GM23248 (cell line): ENCODE measurements around the gene FURIN. TPM values are rescaled to one million over a fixed set of nuclear protein-coding genes. Genes with fewer than 3 reads are reported as not detected.

ENCODE experiments used
- DNase-seq: peaks from one replicate; pipeline ENCODE4 v3.0.0-alpha.2; 2015
- H2AFZ ChIP-seq: fragments of 200-600 bp; sonication (generic); 2 replicates; pipeline ENCODE4 v1.6.1; 2016; ENCODE audit warnings: antibody characterized with exemption
- H3F3A ChIP-seq: fragments of 200-600 bp; sonication (generic); 2 replicates; pipeline ENCODE4 v1.6.1; 2016; ENCODE audit warnings: mild to moderate bottlenecking, antibody characterized with exemption, mixed run types; ENCODE audit not compliant: insufficient read depth
- H3K27ac ChIP-seq: fragments of 200-600 bp; sonication (generic); 2 replicates; pipeline ENCODE4 v1.5.1; 2016; ENCODE audit warnings: mild to moderate bottlenecking
- H3K27me3 ChIP-seq: fragments of 200-600 bp; sonication (generic); replicated peaks from 2 replicates; pipeline ENCODE4 v1.6.1; 2016; ENCODE audit warnings: mild to moderate bottlenecking; ENCODE audit not compliant: insufficient read depth
- H3K36me3 ChIP-seq: fragments of 200-600 bp; sonication (generic); 2 replicates; pipeline ENCODE4 v1.6.1; 2016; ENCODE audit warnings: low read depth, mild to moderate bottlenecking
- H3K4me1 ChIP-seq: fragments of 200-600 bp; sonication (generic); 2 replicates; pipeline ENCODE4 v1.6.1; 2016; ENCODE audit warnings: mild to moderate bottlenecking; ENCODE audit not compliant: insufficient read depth
- H3K4me2 ChIP-seq: fragments of 200-600 bp; sonication (generic); one replicate; pipeline ENCODE4 v1.6.1; 2016; ENCODE audit warnings: mild to moderate bottlenecking; ENCODE audit not compliant: unreplicated experiment
- H3K4me3 ChIP-seq: fragments of 200-600 bp; sonication (generic); 2 replicates; pipeline ENCODE4 v1.5.1; 2016; ENCODE audit warnings: mild to moderate bottlenecking
- H3K79me2 ChIP-seq: fragments of 200-600 bp; sonication (generic); 2 replicates; pipeline ENCODE4 v1.6.1; 2016; ENCODE audit warnings: mild to moderate bottlenecking; ENCODE audit not compliant: insufficient read depth
- H3K9ac ChIP-seq: fragments of 200-600 bp; sonication (generic); 2 replicates; pipeline ENCODE4 v1.6.1; 2016; ENCODE audit warnings: mild to moderate bottlenecking
- H3K9me2 ChIP-seq: fragments of 200-600 bp; sonication (generic); 2 replicates; pipeline ENCODE4 v1.6.1; 2016; ENCODE audit warnings: mixed run types, mild to moderate bottlenecking, moderate library complexity; ENCODE audit not compliant: insufficient read depth
- H3K9me3 ChIP-seq: fragments of 200-600 bp; sonication (generic); one replicate; pipeline ENCODE4 v1.6.1; 2017; ENCODE audit warnings: low read depth
- H4K20me1 ChIP-seq: fragments of 200-600 bp; sonication (generic); 2 replicates; pipeline ENCODE4 v1.6.0; 2016; ENCODE audit not compliant: insufficient read depth
- EZH2 ChIP-seq: fragments of 200-600 bp; sonication (generic); IDR thresholded peaks from 2 replicates; pipeline ENCODE4 v1.6.1; 2018; ENCODE audit warnings: antibody characterized with exemption, mild to moderate bottlenecking; ENCODE audit not compliant: insufficient read depth, poor library complexity, severe bottlenecking
- EZH2phosphoT487 ChIP-seq: fragments of 200-600 bp; sonication (generic); IDR thresholded peaks from 2 replicates; pipeline ENCODE4 v1.6.1; 2018; ENCODE audit warnings: antibody characterized with exemption, moderate library complexity, mild to moderate bottlenecking, low read depth; ENCODE audit not compliant: insufficient read depth
- WGBS, 2 experiments: methylation state at CpG; one replicate each; pipeline ENCODE4 v1.1.6; 2015 to 2017; ENCODE audit warnings: low lambda C conversion rate in 2 of 2, low coverage in 1 of 2; ENCODE audit errors: missing lambda C conversion rate in 2 of 2; 5-methylcytosine and 5-hydroxymethylcytosine counted together
- in situ Hi-C: fragments of 300-500 bp; cut with MboI; formaldehyde crosslinking; loops from 2 replicates; pipeline ENCODE4 v1.15.0; 2020
- polyA plus RNA-seq: library from polyadenylated mRNA; unstranded; fragments of >200 nt; fragmentation: Nextera tagmentation; extraction: Ambion mirVana; gene quantifications from 2 replicates; pipeline ENCODE4 v1.2.1, GENCODE V29; 2016
- total RNA-seq: library from RNA; depleted of rRNA; stranded (reverse); fragments of >200 nt; shearing (Covaris generic); gene quantifications from 2 replicates; pipeline ENCODE4 v1.2.3, GENCODE V29; 2014

FURIN gene
- total and polyA plus RNA-seq, 2 experiments from 2014 or later: 13.9 to 50.8 TPM

DNA sequence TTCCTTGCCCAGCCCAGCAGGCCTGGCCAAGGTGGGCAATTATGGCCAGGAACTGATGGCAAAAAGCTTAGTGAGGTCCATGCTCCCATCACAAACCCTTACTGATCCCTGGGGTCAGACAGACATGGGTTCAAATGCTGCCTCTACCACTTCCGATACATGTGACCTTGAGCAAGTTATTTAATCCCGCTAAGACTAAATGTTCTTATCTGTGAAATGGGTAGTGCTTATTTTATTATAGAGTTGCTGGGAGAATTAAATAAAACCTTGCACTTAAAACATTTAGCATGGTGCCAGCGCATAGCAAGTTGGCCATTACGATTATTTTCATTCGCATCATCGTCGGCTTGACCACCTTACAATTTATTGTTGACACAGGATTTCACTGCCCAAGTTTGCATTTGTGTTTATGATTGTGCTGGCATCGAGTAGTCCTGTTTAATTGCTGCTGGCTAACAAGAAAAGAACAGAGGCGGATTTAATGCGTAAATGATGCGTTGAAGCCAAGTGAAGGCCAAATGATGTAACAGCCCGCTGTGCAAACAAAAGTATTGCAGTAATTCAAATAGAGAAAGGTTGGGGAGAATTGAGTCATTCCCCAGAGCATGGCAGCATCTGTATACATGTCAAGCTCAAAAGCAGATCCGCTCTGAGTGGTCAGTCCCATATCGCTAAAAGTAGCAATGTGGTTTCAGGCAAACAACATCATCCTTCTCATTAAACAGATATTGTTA lies 7.3 kb upstream of the FURIN start:
- H3K27me3 ChIP-seq: no peaks in the 10 kb centered on the region

DNA sequence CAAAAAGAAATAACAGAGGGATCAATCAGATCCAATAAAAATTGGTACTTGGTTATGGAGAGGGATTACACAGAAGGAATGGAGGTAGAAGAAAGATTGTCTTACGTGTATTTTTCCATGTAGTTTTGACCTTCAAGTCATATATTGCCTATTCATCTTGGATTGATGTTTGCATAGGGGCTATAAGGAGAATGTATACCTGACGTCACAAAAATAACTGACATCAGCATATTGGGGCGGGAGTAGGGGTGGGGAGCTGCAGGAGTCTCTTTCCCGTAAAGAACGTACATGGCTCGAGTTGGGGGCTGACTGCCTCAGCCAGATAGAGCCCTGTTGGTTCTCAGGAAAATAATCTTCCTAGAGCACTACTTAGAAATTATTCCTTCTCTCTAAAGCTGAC lies 5.9 kb upstream of the FURIN start:
- WGBS, 2 experiments: 84 to 91% methylated on average over 6 of the region's 6 CpGs
- Histone ChIP-seq H3K27ac (no peak overlapping the region), H3F3A (peaks cover 15% of the 10 kb centered on the region), H3K9ac (no peak overlapping the region), H4K20me1 (no peaks in the 10 kb centered on the region), H2AFZ (no peak overlapping the region), H3K79me2 (no peaks in the 10 kb centered on the region), H3K9me3 (no peaks in the 10 kb centered on the region), H3K4me3 (no peak overlapping the region), H3K9me2 (no peaks in the 10 kb centered on the region), H3K4me1 (peaks cover 10% of the 10 kb centered on the region), H3K36me3 (no peaks in the 10 kb centered on the region), H3K27me3 (no peaks in the 10 kb centered on the region), H3K4me2 (no peak overlapping the region)
- no peak for DNase-seq
- no peak for TF ChIP-seq EZH2
- TF ChIP-seq EZH2phosphoT487: no peak
- in situ Hi-C loops: no loop called here

More for the DNA sequence above, 7.3 kb upstream of the FURIN start:
- no peak overlapping the region for H2AFZ ChIP-seq
- in situ Hi-C loops: no loop called here
- H3K36me3 ChIP-seq: no peaks in the 10 kb centered on the region
- no peaks in the 10 kb centered on the region for H4K20me1 ChIP-seq
- no peak overlapping the region for H3K4me3 ChIP-seq
- H3K9me3 ChIP-seq: no peaks in the 10 kb centered on the region
- peaks cover 10% of the 10 kb centered on the region for H3K4me1 ChIP-seq
- H3F3A ChIP-seq: peaks cover 15% of the 10 kb centered on the region
- H3K27ac ChIP-seq: no peak overlapping the region
- H3K9ac ChIP-seq: no peak overlapping the region
- DNase-seq: no peak
- no peak overlapping the region for H3K4me2 ChIP-seq
- H3K9me2 ChIP-seq: no peaks in the 10 kb centered on the region
- WGBS, 2 experiments: 88 to 92% methylated on average over 14 of the region's 14 CpGs
- no peaks in the 10 kb centered on the region for H3K79me2 ChIP-seq
- TF ChIP-seq EZH2phosphoT487 (no peak), EZH2 (no peak)

DNA sequence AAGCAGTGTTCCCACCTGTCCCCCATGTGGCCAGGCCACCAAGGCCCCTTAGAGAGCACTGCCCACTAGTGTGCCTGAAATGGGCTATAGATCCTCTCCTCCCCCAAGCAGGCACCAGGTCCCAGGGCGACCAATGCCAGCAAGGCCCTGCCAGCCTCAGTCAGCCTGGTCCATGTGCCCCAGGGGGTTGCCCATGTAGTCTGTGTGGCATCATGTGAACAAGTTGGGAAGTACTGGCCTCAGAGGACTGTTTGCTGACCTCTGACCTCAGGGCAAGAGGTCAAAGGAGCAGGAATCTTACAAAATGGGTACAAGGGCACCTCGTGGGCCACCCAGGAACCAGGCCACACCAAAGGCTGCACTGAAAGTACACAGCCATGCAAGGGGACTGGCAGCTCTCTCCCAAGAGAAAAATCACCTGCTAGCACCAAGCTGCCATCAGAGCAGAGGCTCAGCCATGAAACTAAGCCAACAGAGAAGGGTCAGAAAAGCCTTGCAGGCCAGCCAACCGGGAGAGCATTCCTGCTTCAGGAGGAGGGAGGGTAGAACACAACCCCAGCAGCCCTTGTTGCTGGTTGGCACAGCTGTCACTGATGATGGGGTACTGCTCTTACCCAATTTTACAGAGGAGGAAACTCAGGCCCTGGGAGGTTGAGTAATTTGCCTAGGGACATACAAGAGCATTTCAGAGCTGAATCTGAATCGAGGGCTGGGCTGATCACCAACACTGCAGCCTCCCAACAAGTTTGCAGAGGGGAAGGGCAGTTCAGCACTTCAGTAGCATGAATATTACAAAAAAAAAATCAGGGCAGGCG lies 5.2 kb upstream of the FURIN start:
- H3K9me2 ChIP-seq: no peaks in the 10 kb centered on the region
- WGBS, 2 experiments: 60 to 63% methylated on average over 5 of the region's 5 CpGs
- no peak overlapping the region for H3K9ac ChIP-seq
- peak; percentile 73 for DNase-seq
- peaks cover 15% of the 10 kb centered on the region for H3F3A ChIP-seq
- no peaks in the 10 kb centered on the region for H3K27me3 ChIP-seq
- peak overlapping the region; percentile 45; the same call in 1 of the 2 replicates for H3K27ac ChIP-seq
- H3K36me3 ChIP-seq: no peaks in the 10 kb centered on the region
- H3K79me2 ChIP-seq: no peaks in the 10 kb centered on the region
- H3K4me2 ChIP-seq: no peak overlapping the region
- peaks cover 10% of the 10 kb centered on the region for H3K4me1 ChIP-seq
- no peaks in the 10 kb centered on the region for H4K20me1 ChIP-seq
- in situ Hi-C loops: no loop called here
- no peak for TF ChIP-seq EZH2
- TF ChIP-seq EZH2phosphoT487: no peak
- no peak overlapping the region for H2AFZ ChIP-seq
- no peaks in the 10 kb centered on the region for H3K9me3 ChIP-seq
- no peak overlapping the region for H3K4me3 ChIP-seq

DNA sequence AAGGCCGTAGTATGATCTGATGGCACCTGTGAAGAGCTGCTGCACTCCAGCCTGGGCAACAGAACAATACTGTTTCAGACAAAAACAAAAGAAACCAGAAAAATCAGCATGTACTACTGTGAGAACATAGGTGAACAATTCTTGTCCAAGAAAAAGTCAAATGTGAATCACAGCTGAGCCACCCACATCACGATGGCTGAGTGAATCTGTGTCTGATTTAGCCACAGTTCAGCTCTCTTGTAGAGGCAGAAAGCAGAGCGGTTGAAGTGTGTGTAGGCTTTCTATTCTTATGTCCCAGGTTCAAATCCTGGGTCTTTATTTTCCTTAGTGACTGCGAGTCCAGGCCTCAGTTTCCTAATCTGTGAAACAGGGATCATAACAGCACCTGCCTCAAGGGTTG lies 4.4 kb upstream of the FURIN start:
- Histone ChIP-seq H3K79me2 (no peaks in the 10 kb centered on the region), H2AFZ (no peak overlapping the region), H3K9ac (no peak overlapping the region), H3K36me3 (no peaks in the 10 kb centered on the region), H3F3A (peaks cover 15% of the 10 kb centered on the region), H3K4me1 (peaks cover 13% of the 10 kb centered on the region), H3K27me3 (no peaks in the 10 kb centered on the region), H3K27ac (peak overlapping the region; percentile 45; the same call in 1 of the 2 replicates), H3K4me3 (no peak overlapping the region), H4K20me1 (no peaks in the 10 kb centered on the region), H3K9me2 (no peaks in the 10 kb centered on the region), H3K9me3 (no peaks in the 10 kb centered on the region), H3K4me2 (no peak overlapping the region)
- DNase-seq: peak; percentile 58
- in situ Hi-C loops: no loop called here
- 69 to 79% methylated on average over 4 of the region's 4 CpGs for WGBS, 2 experiments
- TF ChIP-seq EZH2phosphoT487 (no peak), EZH2 (no peak)
